NB4 (cell line): ENCODE data around the gene GRIK4.

Experiments
- CTCF ChIP-seq: IDR thresholded peaks from one replicate; pipeline ENCODE4 v1.5.1; 2012; ENCODE audit warnings: low read depth, low read length
- MAX ChIP-seq: IDR thresholded peaks from 2 replicates; pipeline ENCODE4 v1.6.1; 2011; ENCODE audit warnings: low read depth, low read length
- POLR2A ChIP-seq: IDR thresholded peaks from 2 replicates; pipeline ENCODE4 v1.6.1; 2011; ENCODE audit warnings: mild to moderate bottlenecking; ENCODE audit not compliant: insufficient read length; ENCODE audit errors: extremely low read depth

- TF ChIP-seq CTCF (no peak), POLR2A (no peak), MAX (no peak)
Observed at GRCh38 chr11:120549346-120549745, 37.8 kb downstream of the GRIK4 start.
